K562 (cell line): ENCODE data around the gene ZNF143. TPM values are rescaled to one million over a fixed set of nuclear protein-coding genes. Genes with fewer than 3 reads are reported as not detected.
A peak's percentile ranks its signal among the peaks of the same experiment; 100 is the strongest.

Source experiments
- ARID3A ChIP-seq: IDR thresholded peaks from 2 replicates; pipeline ENCODE4 v1.6.1; 2012; ENCODE audit warnings: low read depth, low read length, improper control_type of control experiment, borderline replicate concordance
- ARID4B ChIP-seq: sonication (generic); formaldehyde crosslinking; IDR thresholded peaks from 2 replicates; pipeline ENCODE4 v1.8.0; 2022; ENCODE audit warnings: mild to moderate bottlenecking, missing genetic modification reagents
- BRD9 ChIP-seq: fragments of 450-650 bp; IDR thresholded peaks from 2 replicates; pipeline ENCODE4 v1.6.1; 2018; ENCODE audit warnings: low read depth; ENCODE audit not compliant: partially characterized antibody
- CREB5 ChIP-seq: fragments of 250-450 bp; sonication (Bioruptor Pico); IDR thresholded peaks from 2 replicates; pipeline ENCODE4 v1.5.0; 2020; ENCODE audit warnings: mild to moderate bottlenecking
- DLX4 ChIP-seq: fragments of 250-450 bp; sonication (Bioruptor Pico); IDR thresholded peaks from 2 replicates; pipeline ENCODE4 v1.6.1; 2021; ENCODE audit warnings: mild to moderate bottlenecking
- GABPB1 ChIP-seq: sonication (generic); formaldehyde crosslinking; IDR thresholded peaks from 2 replicates; pipeline ENCODE4 v1.8.0; 2022; ENCODE audit warnings: mild to moderate bottlenecking, missing genetic modification reagents
- MXD1 ChIP-seq: fragments of 250-450 bp; sonication (Bioruptor Pico); IDR thresholded peaks from 2 replicates; pipeline ENCODE4 v1.8.0; 2021; ENCODE audit warnings: borderline replicate concordance, mild to moderate bottlenecking, moderate library complexity; ENCODE audit not compliant: poor library complexity, severe bottlenecking
- NCOA1 ChIP-seq: fragments of 450-650 bp; IDR thresholded peaks from 2 replicates; pipeline ENCODE4 v1.6.1; 2016; ENCODE audit warnings: low read depth
- POLR2A ChIP-seq: fragments of 450-650 bp; conservative IDR thresholded peaks from 2 replicates; pipeline ENCODE4 v1.6.1; 2016
- TCF7L2 ChIP-seq: fragments of 150-350 bp; IDR thresholded peaks from 2 replicates; pipeline ENCODE4 v1.6.1; 2016; ENCODE audit warnings: low read depth, mild to moderate bottlenecking, low read length, moderate library complexity
- TRIM24 ChIP-seq, 2 experiments: fragments of 450-650 bp; IDR thresholded peaks; 2 replicates each; pipeline ENCODE4 v1.6.1; 2016
- VEZF1 ChIP-seq: fragments of 200-800 bp; sonication (Bioruptor generic); IDR thresholded peaks from 2 replicates; pipeline ENCODE4 v1.6.1; 2017; ENCODE audit warnings: missing genetic modification characterization, missing compliant biosample characterization
- ZFX ChIP-seq: sonication (generic); formaldehyde crosslinking; IDR thresholded peaks from 2 replicates; pipeline ENCODE4 v1.8.0; 2022; ENCODE audit warnings: mild to moderate bottlenecking, missing genetic modification reagents, moderate library complexity
- ZKSCAN8 ChIP-seq: fragments of 200-800 bp; sonication (Bioruptor generic); IDR thresholded peaks from 2 replicates; pipeline ENCODE4 v1.6.1; 2016; ENCODE audit warnings: missing genetic modification characterization, missing compliant biosample characterization
- ZNF639 ChIP-seq, 2 experiments: fragments of 200-800 bp in 1 of 2; sonication (Bioruptor generic) in 1 of 2; sonication (generic) in 1 of 2; formaldehyde crosslinking in 1 of 2; IDR thresholded peaks in 1 of 2; conservative IDR thresholded peaks in 1 of 2; 2 replicates each; pipeline versions ENCODE4 v1.5.0 to v1.6.1; 2016 to 2020; ENCODE audit warnings: missing compliant biosample characterization in 1 of 2, missing genetic modification characterization in 1 of 2, missing genetic modification reagents in 1 of 2
- ZSCAN29 ChIP-seq: fragments of 450-650 bp; IDR thresholded peaks from 2 replicates; pipeline ENCODE4 v1.6.1; 2017
- polyA plus RNA-seq, 8 experiments: library from polyadenylated mRNA; depleted of rRNA in 4 of 8; stranded (reverse) in 5 of 8; unstranded in 3 of 8; fragments of >200 nt; fragmentation: Nextera tagmentation in 2 of 8; fragmentation: Illumina TruSeq in 1 of 8; extraction: Ambion mirVana in 2 of 8; extraction: Trizol in 1 of 8; gene quantifications; 2 replicates each; pipeline versions ENCODE4 v1.2.1 to v1.2.3, GENCODE V29; 2011 to 2014; ENCODE audit warnings: inconsistent platforms in 1 of 8, missing spikeins in 1 of 8
- total RNA-seq, 7 experiments: library from RNA; depleted of rRNA in 6 of 7; stranded (reverse); fragments of >200 nt in 6 of 7; fragmentation: Illumina TruSeq in 2 of 7; extraction: Trizol in 2 of 7; gene quantifications; 2 replicates each; pipeline versions ENCODE4 v1.2.1 to v1.2.3, GENCODE V29; 2011 to 2021; ENCODE audit warnings: low replicate concordance in 1 of 7

ZNF143 gene
- total and polyA plus RNA-seq, 9 of the 15 experiments (the other 6 are each of a cell fraction or from before 2014, with no cell fraction given) = 18.4 to 58.5 (median 27.1) TPM

GRCh38 chr11:9569588-9570164 lies 108.9 kb downstream of the ZNF143 start (continued):
- no peak for TF ChIP-seq MXD1
- TF ChIP-seq BRD9 = peak; percentile 6
- no peak for TF ChIP-seq TCF7L2
- TF ChIP-seq CREB5 = no peak
- no peak for TF ChIP-seq ZKSCAN8
- TF ChIP-seq POLR2A = no peak
- no peak for TF ChIP-seq ARID3A
- TF ChIP-seq ARID4B = no peak
- TF ChIP-seq GABPB1 (CRISPR knock-in tag) = no peak
- TF ChIP-seq ZFX = no peak
- no peak for TF ChIP-seq DLX4 (CRISPR knock-in tag)
- TF ChIP-seq VEZF1 (CRISPR knock-in tag) = no peak
- TF ChIP-seq NCOA1 = no peak
- TF ChIP-seq TRIM24 (IDR thresholded peaks at IDR 0.05) = no peak
- 0 out of 4 replicates have a peak, but pooled peaks of 1 of the 2 experiments have one; percentile 15 for TF ChIP-seq ZNF639 (CRISPR knock-in tag; conservative IDR thresholded peaks at IDR 0.05 in 1 of 2, IDR thresholded peaks at IDR 0.05 in 1 of 2)
- no peak for TF ChIP-seq ZSCAN29
